ENCODE measurements around the gene PPP1R1A.

PPP1R1A gene

DNA sequence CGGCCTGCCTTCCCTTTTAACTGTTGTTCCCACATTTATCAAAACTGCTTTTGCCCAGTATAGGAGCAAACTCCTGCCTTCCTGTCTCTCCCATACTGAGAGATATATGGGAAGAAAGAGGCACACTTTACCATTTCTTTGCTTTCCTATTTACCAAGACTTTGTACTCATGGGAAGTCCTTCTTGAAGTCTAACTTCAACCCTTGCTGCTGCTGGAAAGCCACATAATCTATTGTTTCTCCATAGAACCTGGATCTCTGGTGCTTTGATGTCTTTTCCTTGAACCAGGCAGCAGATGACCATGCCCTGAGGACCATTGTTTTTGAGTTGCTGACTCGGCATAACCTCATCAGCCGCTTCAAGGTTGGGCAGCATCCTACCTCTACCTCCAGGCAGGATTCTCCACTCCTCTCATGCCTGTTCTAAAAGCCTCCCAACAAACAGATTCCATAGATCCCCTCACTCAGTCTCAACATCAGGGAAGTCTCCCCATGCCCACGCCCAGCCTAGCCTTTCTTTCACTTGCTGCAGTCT lies 18.4 kb downstream of the PPP1R1A start:
- DNase-seq = no peak

DNA sequence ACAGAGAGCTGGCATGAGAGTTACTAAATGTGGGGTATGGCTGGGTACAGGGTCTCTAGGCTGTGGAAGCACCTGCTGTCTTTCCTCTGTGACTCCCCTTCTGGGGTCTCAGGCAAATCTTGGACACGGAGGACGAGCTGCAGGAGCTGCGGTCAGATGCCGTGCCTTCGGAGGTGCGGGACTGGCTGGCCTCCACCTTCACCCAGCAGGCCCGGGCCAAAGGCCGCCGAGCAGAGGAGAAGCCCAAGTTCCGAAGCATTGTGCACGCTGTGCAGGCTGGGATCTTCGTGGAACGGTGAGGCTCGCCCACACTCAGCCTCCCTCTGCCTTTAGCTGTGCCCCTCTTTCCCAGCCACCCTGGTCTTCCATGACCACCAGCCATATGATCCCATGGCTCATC lies 19.4 kb downstream of the PPP1R1A start:
- no peak for DNase-seq

DNA sequence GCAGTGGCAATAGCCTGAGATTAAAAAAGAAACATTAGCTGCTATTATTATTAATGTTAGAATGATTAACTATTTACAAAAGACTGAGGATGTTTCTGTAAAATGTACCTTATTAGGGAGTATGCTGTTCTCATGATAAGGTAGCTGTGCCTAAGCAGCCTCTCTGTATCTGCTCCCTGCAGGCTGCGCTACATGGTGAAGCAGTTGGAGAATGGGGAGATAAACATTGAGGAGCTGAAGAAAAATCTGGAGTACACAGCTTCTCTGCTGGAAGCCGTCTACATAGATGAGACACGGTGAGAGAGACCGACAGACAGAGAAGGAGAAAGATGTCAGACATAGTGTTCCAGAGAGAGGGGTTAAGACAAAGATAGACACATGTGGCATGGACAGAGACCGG lies 21.7 kb downstream of the PPP1R1A start:
- DNase-seq = no peak

DNA sequence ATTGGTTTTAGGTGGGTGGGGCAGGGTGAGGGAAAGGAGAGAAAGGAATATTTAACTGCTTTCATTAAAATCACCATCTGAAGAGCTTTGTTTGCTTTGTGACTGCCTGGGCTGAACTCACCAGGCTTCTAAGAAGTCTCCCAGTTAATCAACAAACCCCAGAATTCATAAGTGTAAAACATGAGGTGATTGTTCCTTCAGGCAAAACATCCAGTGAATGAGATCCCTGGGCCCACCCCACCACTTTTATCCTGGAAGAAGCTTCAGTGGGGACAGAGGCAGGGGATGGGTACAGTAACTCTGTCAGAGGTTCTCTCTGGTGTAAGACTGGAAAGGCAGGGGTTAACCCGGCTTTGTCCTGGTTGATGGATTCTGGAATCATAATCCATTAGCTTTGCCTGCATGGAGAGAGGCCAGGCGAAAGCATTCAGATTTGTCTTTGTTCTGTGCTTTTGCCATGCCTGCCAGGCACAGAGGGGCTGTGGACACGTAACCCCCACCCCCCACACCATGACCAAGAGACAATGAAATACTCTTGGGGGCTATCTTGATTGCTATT lies 22.4 kb downstream of the PPP1R1A start:
- DNase-seq = no peak

GRCh38 chr12:54565310-54565985 lies 23.0 kb downstream of the PPP1R1A start:
- DNase-seq = no peak

DNA sequence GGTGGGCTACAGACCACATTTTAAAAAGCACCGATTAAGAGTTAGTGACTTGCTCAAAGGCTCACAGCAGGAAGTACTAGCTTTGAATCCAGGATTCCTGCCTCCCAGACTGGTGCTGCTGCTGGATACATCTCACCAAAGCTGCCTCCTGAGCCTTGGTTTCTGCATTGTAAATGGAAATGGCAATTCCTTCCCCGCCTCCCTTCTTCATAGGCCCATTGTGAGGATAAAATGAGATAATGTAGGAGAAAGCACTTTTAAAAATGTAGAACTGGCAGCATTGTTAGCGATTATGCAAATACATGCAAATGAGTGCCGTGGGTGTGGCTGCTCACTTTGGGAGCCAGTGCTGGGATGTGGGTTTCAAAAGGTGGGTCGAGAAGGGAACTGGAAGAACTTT lies 23.7 kb downstream of the PPP1R1A start:
- DNase-seq = no peak

GRCh38 chr12:54563787-54564186 lies 24.7 kb downstream of the PPP1R1A start:
- no peak for DNase-seq

DNA sequence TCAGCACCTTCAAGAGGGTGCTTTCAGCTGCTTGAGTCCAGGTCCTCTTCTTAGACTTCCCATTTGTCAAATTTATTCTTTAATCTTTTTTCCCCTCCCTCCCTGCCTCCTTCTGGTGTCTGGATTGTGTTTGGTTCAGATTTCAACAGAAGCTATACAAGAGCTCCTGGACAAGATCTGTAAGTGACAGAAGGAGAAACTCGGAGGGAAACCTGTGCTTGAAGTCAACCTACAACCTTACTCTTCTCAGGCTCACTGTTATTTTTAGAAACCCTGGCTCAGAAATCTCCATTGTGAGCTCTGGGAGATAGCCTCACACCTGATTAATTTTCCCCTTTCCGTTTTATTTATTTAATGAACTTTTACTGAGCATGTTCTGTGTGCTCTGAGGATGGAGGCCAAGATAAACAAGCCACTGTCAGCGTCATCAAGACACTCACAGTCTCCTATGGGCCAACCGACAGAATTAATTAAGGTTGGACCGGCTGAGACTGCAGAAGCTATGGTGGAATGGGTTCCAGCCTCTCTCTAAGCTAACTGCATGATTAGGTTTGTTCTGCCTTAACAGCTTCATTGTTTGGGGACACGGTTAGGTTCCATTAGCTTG lies 25.6 kb downstream of the PPP1R1A start:
- DNase-seq = no peak

GRCh38 chr12:54561164-54561563 lies 27.3 kb downstream of the PPP1R1A start:
- peak; percentile 5 for DNase-seq

DNA sequence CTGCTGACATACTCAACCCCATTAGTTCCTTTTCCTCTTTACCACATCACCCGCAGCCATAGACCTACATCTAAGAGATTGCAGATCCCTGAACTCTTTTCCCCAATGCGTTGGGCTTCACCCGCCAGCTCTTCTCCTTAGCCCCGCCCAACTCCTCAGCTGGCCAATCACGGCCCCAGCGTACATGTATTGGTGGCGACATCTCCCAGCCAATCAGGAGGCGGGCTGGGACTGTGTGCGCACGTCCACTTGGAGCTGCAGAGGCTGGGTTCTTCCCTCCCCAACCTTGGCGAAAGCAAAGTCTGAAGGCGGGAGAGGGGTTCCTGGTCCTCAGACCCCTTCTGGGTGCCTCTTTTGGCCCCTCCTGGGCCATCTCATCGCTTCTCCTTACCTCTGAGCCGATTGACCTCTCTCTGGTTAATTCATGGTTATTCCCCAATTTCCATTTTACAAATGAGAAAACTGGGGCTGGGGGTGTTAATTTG lies 28.0 kb downstream of the PPP1R1A start:
- peak; percentile 90 for DNase-seq

DNA sequence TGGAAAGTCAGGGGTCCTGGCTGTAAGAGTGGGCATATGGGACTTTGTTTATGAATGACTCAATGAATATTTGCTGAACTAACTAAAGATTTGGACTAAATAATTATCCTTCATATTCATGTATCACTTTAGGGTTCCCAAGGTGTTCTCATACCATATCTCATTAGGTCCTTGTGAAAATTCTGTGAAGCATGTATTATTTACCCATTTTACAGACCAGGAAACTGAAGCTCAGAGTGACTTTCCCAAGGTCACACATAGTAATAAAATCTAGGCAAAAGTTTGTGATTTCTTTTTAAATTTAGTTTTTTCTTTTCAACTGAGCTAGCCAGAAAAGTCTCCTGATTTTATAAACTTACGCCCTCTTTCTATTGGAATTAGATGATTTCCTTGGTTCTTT lies 29.7 kb downstream of the PPP1R1A start:
- no peak for DNase-seq

DNA sequence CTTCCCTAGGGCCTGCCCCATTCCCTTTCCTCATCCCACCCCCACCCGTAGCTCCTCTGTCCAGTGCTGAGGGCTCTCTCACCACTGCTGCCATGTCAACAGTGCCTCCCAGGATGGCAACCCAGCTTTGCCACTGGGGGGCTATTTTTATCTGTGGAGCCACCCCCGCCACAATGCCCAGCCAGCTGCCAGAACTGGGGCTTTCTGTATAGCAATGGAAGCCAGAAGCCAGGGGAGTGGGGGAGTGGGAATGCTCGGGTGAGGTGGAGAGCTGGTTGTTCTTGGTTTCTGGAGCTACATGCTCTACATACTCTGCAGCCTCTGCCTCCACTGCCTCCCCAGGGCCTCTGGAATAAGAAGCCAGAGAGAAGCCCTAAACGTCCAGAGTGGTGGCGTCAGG lies 30.1 kb downstream of the PPP1R1A start:
- no peak for DNase-seq

GRCh38 chr12:54555670-54556257 lies 32.7 kb downstream of the PPP1R1A start:
- DNase-seq = no peak

- DNase-seq = no peak
Measured at GRCh38 chr12:54549774-54550451, 38.5 kb downstream of the PPP1R1A start.

DNA sequence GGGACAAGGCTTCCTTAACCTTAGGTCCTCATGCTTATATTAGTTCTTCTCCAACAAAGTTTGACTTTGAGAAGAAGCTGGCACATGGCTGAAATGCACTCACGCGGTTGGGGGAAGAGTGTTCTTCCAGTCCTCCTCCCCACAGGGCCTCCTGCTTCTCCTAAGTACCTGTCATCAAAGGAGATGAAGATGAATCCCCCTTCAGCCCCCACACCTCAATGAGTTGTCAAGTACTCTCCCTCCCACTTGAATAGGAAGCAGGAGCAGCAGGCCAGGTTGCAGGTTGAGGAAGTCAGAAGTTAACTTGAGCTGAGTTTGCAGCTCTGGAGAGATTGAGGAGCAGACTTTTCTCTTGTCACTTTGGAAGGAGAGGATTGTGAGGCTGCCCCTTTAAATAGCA lies 41.9 kb downstream of the PPP1R1A start:
- no peak for DNase-seq

- DNase-seq = no peak
Measured at GRCh38 chr12:54544743-54545142, 43.7 kb downstream of the PPP1R1A start.

- no peak for DNase-seq
Measured at GRCh38 chr12:54543526-54543925, 44.9 kb downstream of the PPP1R1A start.

GRCh38 chr12:54541751-54542290 lies 46.6 kb downstream of the PPP1R1A start:
- no peak for DNase-seq

- DNase-seq = no peak
Measured at GRCh38 chr12:54538136-54538700, 50.2 kb downstream of the PPP1R1A start.

DNA sequence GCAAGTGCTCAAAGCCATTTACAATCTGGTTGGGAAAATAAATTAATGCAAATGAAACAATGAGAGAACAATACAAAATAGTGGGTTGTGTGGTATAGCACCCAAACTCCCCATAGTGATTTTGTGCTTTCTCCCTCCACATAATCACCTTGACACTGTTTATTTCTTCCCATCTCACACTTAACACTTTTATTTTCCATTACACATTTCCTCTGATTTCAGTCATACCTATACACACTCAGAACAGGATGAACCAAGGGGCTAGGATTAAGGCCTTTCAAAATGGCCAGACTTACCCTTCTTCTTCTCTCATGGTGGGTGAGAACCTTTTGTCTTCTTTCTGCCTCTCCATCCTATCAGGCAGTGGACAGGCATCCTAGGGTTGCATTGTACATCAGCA lies 53.0 kb downstream of the PPP1R1A start:
- DNase-seq = no peak

- no peak for DNase-seq
Measured at GRCh38 chr12:54529581-54529980, 58.9 kb downstream of the PPP1R1A start.

Measured in CD4-positive, alpha-beta T cell treated with Interleukin-12 subunit alpha and Interleukin-12 subunit beta, for 1 hour (primary cell).